ENCODE data around the gene SSC5D.
A peak's percentile ranks its signal among the peaks of the same experiment; 100 is the strongest.

The SSC5D gene

DNA sequence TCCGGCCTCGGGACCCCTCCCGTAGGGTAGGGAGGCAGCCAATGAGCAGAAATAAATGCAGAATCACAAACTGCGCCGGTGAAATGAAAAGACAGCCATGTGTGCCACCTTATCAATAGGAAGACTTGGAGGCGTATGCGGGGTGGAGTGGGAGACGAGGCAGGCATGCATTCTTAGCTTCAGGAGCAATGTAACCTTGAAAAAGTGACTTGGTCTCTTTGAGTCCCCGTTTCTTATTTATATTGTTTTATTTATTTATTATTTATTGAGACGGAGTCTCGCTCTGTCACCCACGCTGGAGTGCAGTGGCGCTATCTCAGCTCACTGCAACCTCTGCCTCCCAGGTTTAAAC lies 16.0 kb downstream of the SSC5D start:
- H3K27ac ChIP-seq, result peak overlapping the region; percentile 57
- TF ChIP-seq, protein P1, sequence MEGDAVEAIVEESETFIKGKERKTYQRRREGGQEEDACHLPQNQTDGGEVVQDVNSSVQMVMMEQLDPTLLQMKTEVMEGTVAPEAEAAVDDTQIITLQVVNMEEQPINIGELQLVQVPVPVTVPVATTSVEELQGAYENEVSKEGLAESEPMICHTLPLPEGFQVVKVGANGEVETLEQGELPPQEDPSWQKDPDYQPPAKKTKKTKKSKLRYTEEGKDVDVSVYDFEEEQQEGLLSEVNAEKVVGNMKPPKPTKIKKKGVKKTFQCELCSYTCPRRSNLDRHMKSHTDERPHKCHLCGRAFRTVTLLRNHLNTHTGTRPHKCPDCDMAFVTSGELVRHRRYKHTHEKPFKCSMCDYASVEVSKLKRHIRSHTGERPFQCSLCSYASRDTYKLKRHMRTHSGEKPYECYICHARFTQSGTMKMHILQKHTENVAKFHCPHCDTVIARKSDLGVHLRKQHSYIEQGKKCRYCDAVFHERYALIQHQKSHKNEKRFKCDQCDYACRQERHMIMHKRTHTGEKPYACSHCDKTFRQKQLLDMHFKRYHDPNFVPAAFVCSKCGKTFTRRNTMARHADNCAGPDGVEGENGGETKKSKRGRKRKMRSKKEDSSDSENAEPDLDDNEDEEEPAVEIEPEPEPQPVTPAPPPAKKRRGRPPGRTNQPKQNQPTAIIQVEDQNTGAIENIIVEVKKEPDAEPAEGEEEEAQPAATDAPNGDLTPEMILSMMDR (conservative IDR thresholded peaks at IDR 0.05; ENCODE audit: low read depth), result peak; percentile 50
- DNase-seq (ENCODE audit: low spot score), result no peak
- POLR2A ChIA-PET (ENCODE audit: low non-redundant PET), result interaction anchor here (0.6 kb wide), 2 partner anchors 26 to 435 kb away, joined by 3 to 4 read pairs; no protein-coding TSS in a partner anchor
- CTCF ChIA-PET, result interaction anchor here (0.5 to 2.3 kb wide), 16 partner anchors 9 to 416 kb away, joined by 3 to 43 read pairs (median 5); no protein-coding TSS in a partner anchor

DNA sequence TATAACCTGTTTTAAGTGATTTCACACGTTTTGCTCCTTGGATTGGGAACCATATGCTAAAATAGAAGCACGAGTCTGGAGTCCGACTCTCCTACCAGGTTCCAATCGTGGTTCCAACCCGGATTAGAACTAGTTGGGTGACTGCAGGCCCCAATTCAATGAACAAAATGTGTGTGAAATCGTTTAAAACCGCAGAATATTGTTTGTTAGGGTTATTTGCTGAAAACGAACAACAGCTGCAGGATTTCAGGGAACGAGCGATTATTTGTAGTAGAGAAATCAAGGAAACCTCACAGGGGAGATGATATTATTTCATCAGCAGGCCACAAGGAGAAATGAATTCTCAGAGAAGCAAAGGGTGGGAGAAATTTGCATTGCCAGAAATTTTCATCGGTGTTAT lies 16.7 kb downstream of the SSC5D start:
- TF ChIP-seq, protein P1 (conservative IDR thresholded peaks at IDR 0.05; ENCODE audit: low read depth), result no peak
- H3K27ac ChIP-seq, result no peak overlapping the region
- POLR2A ChIA-PET (ENCODE audit: low non-redundant PET), result no interaction called here
- CTCF ChIA-PET, result interaction anchor here (2.3 kb wide), 1 partner anchor 38 kb away, joined by 43 read pairs; no protein-coding TSS in a partner anchor
- DNase-seq (ENCODE audit: low spot score), result no peak

GRCh38 chr19:55508120-55508519 lies 19.9 kb downstream of the SSC5D start:
- TF ChIP-seq, protein P1 (conservative IDR thresholded peaks at IDR 0.05; ENCODE audit: low read depth), result no peak
- ChIA-PET POLR2A (ENCODE audit: low non-redundant PET) (no interaction called here), CTCF (no interaction called here)
- H3K27ac ChIP-seq, result no peak overlapping the region
- DNase-seq (ENCODE audit: low spot score), result no peak

DNA sequence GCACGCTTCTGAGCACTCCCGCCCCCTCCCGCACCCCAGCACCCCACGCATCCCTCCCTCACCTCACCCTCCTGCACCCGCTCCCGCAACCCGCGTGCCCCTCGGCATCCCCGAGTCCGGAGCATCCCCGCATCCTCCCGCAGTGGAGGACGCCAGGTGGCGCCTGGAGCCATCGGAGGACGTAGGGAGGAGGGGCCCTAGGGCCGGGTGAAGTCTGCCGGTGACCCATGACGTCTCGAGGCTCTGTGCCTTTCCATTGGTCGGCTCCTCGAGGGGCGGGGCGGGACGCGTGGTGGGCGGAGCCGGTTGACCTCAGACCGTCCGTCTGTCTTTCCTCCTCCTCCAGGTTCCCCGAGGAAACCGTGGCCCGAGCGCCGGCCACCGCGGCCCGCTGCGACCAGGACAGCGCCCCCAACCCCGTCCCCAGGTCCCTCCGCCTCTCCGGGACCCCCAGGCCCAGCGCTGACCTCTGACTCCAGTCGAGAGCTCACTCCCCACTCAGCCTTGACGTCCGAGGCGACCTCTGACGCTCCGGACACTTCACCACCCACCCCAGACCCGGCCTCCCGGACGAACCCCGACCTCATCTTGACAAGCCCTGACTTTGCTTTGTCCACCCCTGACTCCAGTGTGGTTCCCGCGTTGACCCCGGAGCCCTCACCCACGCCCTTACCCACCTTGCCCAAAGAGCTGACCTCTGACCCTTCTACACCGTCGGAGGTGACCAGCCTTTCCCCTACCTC lies 28.8 kb downstream of the SSC5D start:
- CTCF ChIA-PET, result interaction anchor here (0.6 to 1.0 kb wide), 7 partner anchors 15 to 117 kb away, joined by 3 to 6 read pairs (median 3); no protein-coding TSS in a partner anchor
- peak overlapping the region; percentile 73 for H3K27ac ChIP-seq
- POLR2A ChIA-PET (ENCODE audit: low non-redundant PET), result interaction anchor here (0.5 kb wide), 1 partner anchor 107 kb away, joined by 4 read pairs; the partner anchor contains the start of gene ZNF784
- TF ChIP-seq, protein P1 (conservative IDR thresholded peaks at IDR 0.05; ENCODE audit: low read depth), result peak; percentile 88
- DNase-seq (ENCODE audit: low spot score), result peak; percentile 100

- ChIA-PET POLR2A (ENCODE audit: low non-redundant PET) (no interaction called here), CTCF (interaction anchor here (1.1 kb wide), 1 partner anchor 86 kb away, joined by 3 read pairs; the partner anchor contains the start of gene ZNF865)
- peak; percentile 28 for DNase-seq (ENCODE audit: low spot score)
- no peak overlapping the region for H3K27ac ChIP-seq
- TF ChIP-seq, protein P1 (conservative IDR thresholded peaks at IDR 0.05; ENCODE audit: low read depth), result no peak
Measured at GRCh38 chr19:55519451-55520311, 31.4 kb downstream of the SSC5D start.

- ChIA-PET POLR2A (ENCODE audit: low non-redundant PET) (no interaction called here), CTCF (interaction anchor here (1.1 kb wide), 1 partner anchor 85 kb away, joined by 3 read pairs; the partner anchor contains the start of gene ZNF865)
- H3K27ac ChIP-seq, result no peak overlapping the region
- no peak for DNase-seq (ENCODE audit: low spot score)
- TF ChIP-seq, protein P1 (conservative IDR thresholded peaks at IDR 0.05; ENCODE audit: low read depth), result no peak
Measured at GRCh38 chr19:55520691-55521292, 32.6 kb downstream of the SSC5D start.

All from RWPE1 (cell line).